GM18517 (cell line): Measurements from ENCODE around the gene CELSR1.
"Not testable (repeated sequence)": the region's sequence is repeated elsewhere in the genome, so short reads cannot be mapped to it uniquely, and the experiment has no call there.

Experiments used
- ATAC-seq: cut with Tn5 transposase; IDR thresholded peaks from one replicate; pipeline ENCODE4 v1.9.1; 2021; ENCODE audit warnings: mild to moderate bottlenecking, moderate library complexity; ENCODE audit not compliant: unreplicated experiment

The CELSR1 gene

DNA sequence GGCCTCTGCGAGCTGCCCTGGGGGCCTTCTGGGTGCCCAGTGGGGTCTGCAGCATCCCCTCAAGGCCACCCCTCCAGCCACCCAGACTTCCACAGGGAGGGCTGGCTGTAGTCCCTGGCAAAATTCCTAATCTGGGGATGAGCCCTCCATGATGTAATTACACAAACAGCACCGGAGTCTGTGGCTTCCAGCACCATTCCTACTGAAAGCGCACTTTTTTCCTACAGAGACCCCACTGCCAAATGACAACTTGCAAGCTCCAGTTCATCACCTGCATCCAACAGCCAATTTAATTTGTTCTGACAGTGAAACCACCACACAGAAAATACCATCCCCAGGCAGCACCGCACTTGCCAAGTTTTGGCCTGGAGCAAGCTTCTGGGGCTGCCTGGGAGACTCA is 131.5 kb downstream of the CELSR1 start:
- no peak for ATAC-seq

GRCh38 chr22:46403880-46404279 is 133.5 kb downstream of the CELSR1 start:
- ATAC-seq, result not testable (repeated sequence)

GRCh38 chr22:46402505-46402904 is 134.9 kb downstream of the CELSR1 start:
- no peak for ATAC-seq

DNA sequence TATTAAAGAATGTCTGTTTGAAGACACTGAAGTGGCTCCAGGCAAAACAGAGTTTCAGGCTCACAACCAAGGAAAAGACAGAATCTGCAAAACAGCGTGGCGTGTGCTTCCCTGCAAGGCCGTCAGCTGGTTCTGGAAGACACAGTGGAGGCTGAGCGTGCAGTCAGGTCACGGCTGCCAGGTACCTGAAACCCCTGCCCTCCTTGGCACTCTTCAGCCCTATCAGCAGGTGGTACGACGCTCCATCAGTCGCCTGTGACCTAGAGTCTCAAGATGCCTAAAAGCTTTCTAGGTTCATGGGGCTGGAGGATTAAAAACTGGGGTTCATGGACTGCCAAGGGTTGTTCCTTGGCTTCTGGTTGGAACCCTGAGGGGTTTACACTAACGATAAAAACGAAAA is 136.1 kb downstream of the CELSR1 start:
- ATAC-seq, result no peak

DNA sequence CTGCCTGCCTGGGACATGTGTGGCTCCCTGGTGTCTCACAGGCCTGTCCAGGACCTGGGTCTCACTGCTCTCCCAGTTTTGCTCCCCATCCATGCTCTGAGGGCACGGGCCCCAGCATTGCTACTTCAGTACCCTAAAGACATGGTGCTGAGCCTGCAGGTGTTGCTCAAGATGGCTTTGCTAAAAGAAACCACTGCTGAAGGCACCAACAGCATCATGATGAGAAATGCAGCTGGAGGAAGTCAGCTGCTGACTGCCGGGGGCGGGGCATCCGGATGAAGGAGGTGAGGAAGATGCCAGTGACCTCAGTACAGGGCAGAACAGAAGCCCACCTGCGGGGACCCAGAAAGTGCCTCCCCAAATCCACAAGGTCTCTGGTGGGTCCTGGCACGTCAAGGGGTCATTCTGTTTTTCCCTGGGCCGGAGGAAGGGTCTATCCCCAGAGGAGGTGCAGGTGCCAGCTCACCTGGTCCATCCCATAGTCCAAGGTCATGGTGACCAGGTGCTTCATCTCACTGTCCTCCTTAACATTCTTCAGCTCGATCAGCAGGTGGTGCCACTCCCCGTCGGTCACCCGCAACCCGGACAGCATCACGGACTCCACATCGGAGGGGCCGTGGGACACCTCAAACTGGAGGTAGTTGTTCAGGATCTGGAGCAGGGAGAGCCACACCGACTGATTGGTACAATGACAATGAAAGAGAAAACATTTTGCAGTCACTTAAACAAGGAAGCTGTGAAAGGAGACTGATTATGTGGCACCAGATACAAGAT is 138.0 kb downstream of the CELSR1 start:
- no peak for ATAC-seq

- ATAC-seq, result no peak
These were observed 139.5 kb downstream of the CELSR1 start for GRCh38 chr22:46397951-46398350.

DNA sequence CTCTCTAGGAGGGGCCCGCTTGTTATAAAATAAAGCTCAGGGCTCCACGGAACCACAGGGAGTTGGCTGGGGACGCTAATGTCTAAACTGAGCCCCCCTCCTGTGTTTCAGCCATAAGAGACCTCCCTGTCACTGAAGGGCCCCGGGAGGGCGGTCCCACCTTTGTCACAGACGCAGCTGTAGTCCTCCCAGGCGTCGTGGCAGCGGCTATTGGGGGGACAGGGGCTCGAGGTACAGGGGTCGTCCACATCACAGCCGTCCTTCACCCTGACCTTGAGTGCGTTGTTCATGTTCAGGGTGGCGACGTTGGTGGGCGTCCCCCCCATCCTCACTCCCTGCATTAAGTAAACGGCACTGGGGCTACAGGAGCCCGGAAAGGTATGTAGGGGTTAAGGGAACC is 139.9 kb downstream of the CELSR1 start:
- ATAC-seq, result no peak

DNA sequence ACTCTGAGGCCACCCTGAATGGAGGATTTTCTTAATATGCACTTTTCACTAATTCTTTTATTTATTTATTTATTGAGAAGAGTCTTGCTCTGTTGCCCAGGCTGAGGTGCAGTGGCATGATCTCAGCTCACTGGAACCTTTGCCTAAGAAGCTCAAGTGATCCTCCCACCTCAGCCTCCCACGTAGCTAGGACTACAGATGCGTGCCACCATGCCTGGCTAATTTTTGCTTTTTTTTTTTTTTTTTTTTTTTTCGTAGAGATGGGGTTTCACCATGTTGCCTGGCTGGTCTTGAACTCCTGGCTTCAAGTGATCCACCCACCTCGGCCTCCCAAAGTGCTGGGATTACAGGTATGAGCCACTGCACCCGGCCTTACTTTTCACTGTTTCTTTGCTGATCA is 140.4 kb downstream of the CELSR1 start:
- not testable (repeated sequence) for ATAC-seq

DNA sequence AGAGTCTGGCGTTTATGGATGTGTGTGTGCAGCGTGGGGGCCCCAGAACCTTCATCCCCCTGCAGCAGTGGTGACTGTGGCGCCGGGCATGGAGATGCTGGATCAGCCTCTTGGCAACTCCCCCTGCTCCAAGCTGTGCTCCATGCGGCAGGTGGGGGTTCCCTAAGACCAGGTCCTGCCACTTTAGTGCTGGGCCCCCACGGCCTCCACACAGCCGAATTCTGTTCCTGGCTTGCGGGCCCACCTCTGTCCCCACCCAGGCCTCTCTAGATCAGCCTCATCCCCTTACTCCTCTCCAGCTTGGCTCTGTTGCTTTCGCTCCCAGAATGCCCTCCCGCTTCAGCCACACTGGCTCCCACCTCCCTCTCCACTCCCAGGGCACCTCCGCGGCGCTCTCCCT is 142.3 kb downstream of the CELSR1 start:
- no peak for ATAC-seq

DNA sequence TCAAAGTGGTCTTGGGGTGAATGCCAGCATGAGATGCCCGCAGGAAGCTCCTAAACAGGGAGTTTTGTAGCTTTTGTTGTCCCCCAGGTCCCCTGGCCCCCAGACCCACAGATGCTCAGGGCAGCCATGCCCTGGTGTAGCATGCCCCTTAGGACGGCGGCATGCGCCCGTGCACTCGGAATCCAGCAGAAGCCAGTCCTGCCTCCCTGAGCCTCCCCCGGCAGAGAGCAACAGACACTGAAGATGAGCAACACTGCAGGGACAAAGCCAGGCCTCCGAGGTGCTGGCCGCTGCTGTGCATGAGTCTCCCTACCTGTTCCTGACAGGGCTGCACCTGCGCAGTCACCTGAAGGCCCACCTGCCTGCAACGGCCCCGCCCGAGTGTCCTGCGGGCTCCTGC is 142.8 kb downstream of the CELSR1 start:
- ATAC-seq, result no peak

- no peak for ATAC-seq
These were observed 143.5 kb downstream of the CELSR1 start for GRCh38 chr22:46393873-46394272.

- no peak for ATAC-seq
These were observed 145.1 kb downstream of the CELSR1 start for GRCh38 chr22:46392137-46392844.

GRCh38 chr22:46391486-46392136 is 145.8 kb downstream of the CELSR1 start:
- no peak for ATAC-seq

DNA sequence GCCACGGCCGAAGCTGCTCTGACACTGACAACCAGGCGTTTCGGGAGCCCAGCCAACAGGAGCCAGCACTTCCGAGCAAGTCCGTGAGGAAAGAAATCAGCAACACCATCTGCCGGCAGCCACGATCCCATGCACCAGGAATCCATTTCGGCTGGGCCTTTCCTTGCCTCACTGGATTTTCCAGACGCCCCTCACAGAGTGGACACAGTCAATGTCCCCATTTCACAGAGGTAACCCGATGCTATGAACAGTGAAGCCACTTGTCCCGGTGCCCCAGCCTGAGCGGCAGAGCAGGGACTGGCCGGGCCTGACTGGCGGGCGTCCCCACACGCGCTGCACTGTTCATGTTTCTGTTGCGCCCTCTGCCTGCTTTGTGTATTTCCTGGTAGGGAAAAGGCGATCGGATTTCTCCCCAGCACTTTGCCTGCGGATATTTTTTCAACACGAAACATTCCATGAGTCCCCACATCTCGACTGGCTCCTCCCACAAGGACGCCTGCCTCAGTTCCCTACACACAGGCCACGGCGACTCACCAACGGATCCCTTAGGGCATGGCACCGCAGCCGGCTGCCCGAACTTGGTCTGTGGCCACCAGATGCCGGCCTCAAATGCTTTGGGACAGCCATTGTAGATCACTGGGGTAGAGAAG is 146.6 kb downstream of the CELSR1 start:
- ATAC-seq, result no peak

DNA sequence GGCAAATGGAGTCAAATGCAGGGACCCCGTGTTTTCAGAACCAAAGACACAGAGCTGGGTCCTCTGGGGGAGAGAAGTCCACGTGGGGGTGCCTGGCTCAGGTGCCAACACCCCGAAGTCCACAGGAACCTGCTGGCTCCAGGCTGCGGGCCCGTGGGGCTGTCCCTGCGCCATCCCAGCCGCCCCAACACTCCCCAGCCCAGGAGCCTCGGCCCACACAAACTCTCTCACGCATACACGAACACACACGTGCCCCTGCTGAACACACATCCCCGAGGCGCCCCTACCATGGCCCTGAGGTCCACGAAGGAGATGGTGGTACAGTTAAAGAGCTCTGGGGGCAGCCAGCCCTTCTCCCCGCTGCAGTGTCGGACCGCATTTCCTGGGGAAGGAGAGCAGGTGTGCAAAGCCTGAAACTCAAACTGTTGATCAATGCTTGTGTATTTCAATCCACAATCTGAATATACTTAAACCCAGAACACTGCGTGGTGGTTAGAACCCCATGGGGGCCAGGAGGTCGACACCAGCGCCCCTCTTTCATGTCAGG is 147.2 kb downstream of the CELSR1 start:
- ATAC-seq, result no peak

GRCh38 chr22:46389081-46389480 is 148.3 kb downstream of the CELSR1 start:
- no peak for ATAC-seq

DNA sequence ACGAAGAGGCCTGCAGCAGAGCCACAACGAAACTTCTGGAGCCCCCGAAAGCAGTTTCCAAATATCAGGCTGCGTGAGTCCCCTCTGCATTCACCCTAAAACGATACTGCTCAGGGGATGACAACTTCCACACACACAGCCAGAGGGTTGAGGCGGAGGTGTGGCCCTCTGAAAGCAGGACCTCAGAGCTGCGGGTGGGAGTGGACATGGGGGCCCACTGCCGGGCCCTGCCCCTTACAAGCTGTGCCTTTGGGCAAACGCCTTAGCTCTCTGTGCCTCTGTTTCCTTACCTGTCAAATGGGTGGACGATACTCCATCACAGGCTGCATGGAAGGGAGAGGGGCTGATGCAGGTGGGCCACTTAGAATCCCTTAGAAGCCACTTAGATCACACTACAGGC is 148.8 kb downstream of the CELSR1 start:
- no peak for ATAC-seq

DNA sequence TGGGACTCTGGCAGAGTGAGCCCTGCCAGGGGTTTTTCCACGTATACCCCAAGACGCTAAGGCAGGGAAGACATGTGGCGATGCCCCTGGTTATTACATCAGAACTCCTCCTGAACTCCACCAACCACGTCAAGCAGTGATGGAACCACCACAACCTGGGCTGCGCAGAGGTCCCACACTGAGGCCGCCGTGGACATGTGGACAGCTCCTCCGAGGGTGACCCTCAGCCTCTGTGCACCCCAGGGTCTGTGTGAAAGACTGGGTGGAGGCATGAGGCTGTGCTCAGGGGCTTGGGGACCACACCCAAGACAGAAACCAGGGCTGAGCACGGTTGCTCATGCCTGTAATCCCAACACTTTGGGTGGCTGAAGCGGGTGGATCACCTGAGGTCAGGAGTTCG is 149.7 kb downstream of the CELSR1 start:
- no peak for ATAC-seq

DNA sequence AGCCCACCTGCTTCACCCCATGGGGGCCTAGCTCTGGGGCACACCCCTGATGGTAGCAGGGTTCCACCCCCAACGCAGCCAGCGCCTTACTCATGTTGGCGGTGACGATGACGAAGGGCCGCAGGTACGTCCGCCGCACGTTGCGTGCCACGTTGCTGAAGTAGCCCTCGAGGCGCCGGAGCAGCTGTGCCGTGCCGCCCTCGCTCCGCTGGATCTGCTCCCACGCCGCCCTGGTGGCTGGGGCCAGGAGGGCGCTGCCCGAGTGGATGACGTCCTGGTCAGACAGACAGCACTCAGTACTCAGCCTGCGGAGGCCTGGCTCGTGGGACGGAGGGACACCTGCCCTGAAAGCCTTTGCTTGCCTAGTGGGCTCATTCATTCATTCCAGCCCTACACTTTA is 151.1 kb downstream of the CELSR1 start:
- ATAC-seq, result no peak

GRCh38 chr22:46382524-46382923 is 154.9 kb downstream of the CELSR1 start:
- ATAC-seq, result no peak

DNA sequence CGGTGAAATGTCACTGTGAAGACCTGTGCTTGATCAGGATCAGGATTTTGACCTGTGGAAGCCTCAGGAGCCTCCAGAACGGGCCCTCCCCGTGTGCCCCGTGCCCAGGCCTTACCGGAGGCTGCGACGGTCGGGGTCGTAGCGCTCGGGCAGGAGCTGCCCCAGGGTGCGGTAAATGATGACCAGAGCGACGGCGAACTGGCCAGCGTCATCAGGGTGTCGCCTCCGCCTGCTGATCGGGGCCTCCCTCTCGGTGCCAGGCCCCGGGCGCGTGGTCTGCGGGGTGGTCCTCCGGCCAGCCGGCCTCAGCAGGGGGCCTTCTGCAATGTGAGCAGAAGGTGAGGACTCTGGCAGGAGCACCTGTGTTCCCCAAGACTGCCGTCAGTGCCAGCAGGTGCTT is 155.7 kb downstream of the CELSR1 start:
- ATAC-seq, result no peak
